ENCODE data around the gene SHTN1. TPM values are rescaled to one million over a fixed set of nuclear protein-coding genes. Genes with fewer than 3 reads are reported as not detected.

Gene SHTN1
- total and polyA plus RNA-seq, 2 donors (not counting 1 experiment from before 2014, with no cell fraction given) = 0.06 to 0.34 TPM

- 97% methylated on average over 7 of the region's 8 CpGs for WGBS (ENCODE audit: insufficient coverage)
- H3K79me2 ChIP-seq (ENCODE audit: control insufficient read depth, insufficient read depth, low read length) = no peaks in the 10 kb centered on the region
- H3K9ac ChIP-seq (ENCODE audit: low read length) = no peak overlapping the region
- H3K4me1 Mint-ChIP-seq = no peaks in the 10 kb centered on the region
- POLR2A ChIA-PET = no interaction called here
- no peak overlapping the region for H3K4me3 Mint-ChIP-seq
- no peak overlapping the region for H3K4me3 ChIP-seq (ENCODE audit: control extremely low read depth in 1 of 5, extremely low read depth in 1 of 5, insufficient read depth in 1 of 5, low read depth in 2 of 5, low read length in 4 of 5)
- no peaks in the 10 kb centered on the region for H3K27me3 Mint-ChIP-seq
- H4K20me1 ChIP-seq (ENCODE audit: control insufficient read depth, insufficient read depth, low read length, poor library complexity, severe bottlenecking) = no peaks in the 10 kb centered on the region
- H3K4me2 ChIP-seq (replicated peaks; ENCODE audit: low read depth, low read length, poor library complexity, severe bottlenecking) = no peak overlapping the region
- intact Hi-C loops (cut with micrococcal nuclease) = no loop called here
- no peak overlapping the region for H3K27ac Mint-ChIP-seq
- DNase-seq (no peak), ATAC-seq (ENCODE audit: low read depth) (no peak)
- H3K36me3 ChIP-seq (replicated peaks in 1 of 2; ENCODE audit: control extremely low read depth in 1 of 2, control insufficient read depth in 1 of 2, extremely low read depth in 1 of 2, insufficient read depth in 2 of 2, low read length in 1 of 2) = no peaks in the 10 kb centered on the region
- H2AFZ ChIP-seq (ENCODE audit: insufficient read depth, low read depth, low read length, poor library complexity, severe bottlenecking) = no peak overlapping the region
- H3K9me3 Mint-ChIP-seq (ENCODE audit: insufficient read depth) = no peaks in the 10 kb centered on the region
- CTCF ChIA-PET = no interaction called here
- no peaks in the 10 kb centered on the region for H3K9me3 ChIP-seq (ENCODE audit: control extremely low read depth in 1 of 3, control insufficient read depth in 2 of 3, insufficient read depth in 1 of 3, low read length in 2 of 3)
- no peaks in the 10 kb centered on the region for H3K27me3 ChIP-seq (replicated peaks in 1 of 4; ENCODE audit: control extremely low read depth in 1 of 4, control insufficient read depth in 3 of 4, insufficient read depth in 4 of 4, low read length in 3 of 4)
- no peak overlapping the region for H3K27ac ChIP-seq (ENCODE audit: low read length in 2 of 2)
- TF ChIP-seq CTCF (IDR thresholded peaks at IDR 0.05) (no peak), EZH2 (IDR thresholded peaks at IDR 0.05; ENCODE audit: borderline replicate concordance, insufficient read depth, low read depth, low read length, poor library complexity, severe bottlenecking) (no peak)
- no peaks in the 10 kb centered on the region for H3K4me1 ChIP-seq (ENCODE audit: control insufficient read depth in 2 of 2, insufficient read depth in 2 of 2, low read length in 2 of 2)
Observed at GRCh38 chr10:117016266-117016665, 11.3 kb upstream of the SHTN1 start.

GRCh38 chr10:117014835-117015234 lies 9.8 kb upstream of the SHTN1 start:
- Histone ChIP-seq H3K27me3 (replicated peaks in 1 of 4; ENCODE audit: control extremely low read depth in 1 of 4, control insufficient read depth in 3 of 4, insufficient read depth in 4 of 4, low read length in 3 of 4) (no peaks in the 10 kb centered on the region), H3K36me3 (replicated peaks in 1 of 2; ENCODE audit: control extremely low read depth in 1 of 2, control insufficient read depth in 1 of 2, extremely low read depth in 1 of 2, insufficient read depth in 2 of 2, low read length in 1 of 2) (no peaks in the 10 kb centered on the region), H3K4me2 (replicated peaks; ENCODE audit: low read depth, low read length, poor library complexity, severe bottlenecking) (no peak overlapping the region), H4K20me1 (ENCODE audit: control insufficient read depth, insufficient read depth, low read length, poor library complexity, severe bottlenecking) (no peaks in the 10 kb centered on the region), H3K4me1 (ENCODE audit: control insufficient read depth in 2 of 2, insufficient read depth in 2 of 2, low read length in 2 of 2) (no peaks in the 10 kb centered on the region), H3K4me3 (ENCODE audit: control extremely low read depth in 1 of 5, extremely low read depth in 1 of 5, insufficient read depth in 1 of 5, low read depth in 2 of 5, low read length in 4 of 5) (no peak overlapping the region), H2AFZ (ENCODE audit: insufficient read depth, low read depth, low read length, poor library complexity, severe bottlenecking) (no peak overlapping the region), H3K9ac (ENCODE audit: low read length) (no peak overlapping the region), H3K27ac (ENCODE audit: low read length in 2 of 2) (no peak overlapping the region), H3K79me2 (ENCODE audit: control insufficient read depth, insufficient read depth, low read length) (no peaks in the 10 kb centered on the region), H3K9me3 (ENCODE audit: control extremely low read depth in 1 of 3, control insufficient read depth in 2 of 3, insufficient read depth in 1 of 3, low read length in 2 of 3) (no peaks in the 10 kb centered on the region)
- Mint-ChIP-seq H3K9me3 (ENCODE audit: insufficient read depth) (no peaks in the 10 kb centered on the region), H3K27me3 (no peaks in the 10 kb centered on the region), H3K4me3 (no peak overlapping the region), H3K4me1 (no peaks in the 10 kb centered on the region), H3K27ac (no peak overlapping the region)
- DNase-seq = no peak
- intact Hi-C loops (cut with micrococcal nuclease) = no loop called here
- no peak for ATAC-seq (ENCODE audit: low read depth)
- CTCF ChIA-PET = no interaction called here
- POLR2A ChIA-PET = no interaction called here
- no peak for TF ChIP-seq CTCF (IDR thresholded peaks at IDR 0.05)
- TF ChIP-seq EZH2 (IDR thresholded peaks at IDR 0.05; ENCODE audit: borderline replicate concordance, insufficient read depth, low read depth, low read length, poor library complexity, severe bottlenecking) = no peak

Data from B cell (primary cell).